IMR-90 (cell line): ENCODE data around the gene PID1. TPM values are rescaled to one million over a fixed set of nuclear protein-coding genes. Genes with fewer than 3 reads are reported as not detected.

ENCODE experiments used
- ATAC-seq: fragments of 200-7000 bp; cut with Tn5 transposase; 2 replicates; pipeline ENCODE4 v1.9.1; 2020; ENCODE audit warnings: low read depth, mild to moderate bottlenecking, moderate library complexity
- BruUV-seq: library from RNA; stranded (reverse); fragments of 400-500 nt; replicated peaks from 2 replicates; lab custom pipeline; 2021; lab: Mats Ljungman, UMichigan
- CTCF ChIA-PET: fragments of 300-600 bp; formaldehyde crosslinking; extraction: SDS; loops from one replicate; lab custom pipeline; 2021; ENCODE audit warnings: antibody characterized with exemption; lab: Yijun Ruan, JAX
- POLR2A ChIA-PET: fragments of 300-600 bp; sonication (Branson Sonifier 250); formaldehyde crosslinking; loops from one replicate; lab custom pipeline; 2022; ENCODE audit warnings: antibody characterized with exemption; ENCODE audit not compliant: unreplicated experiment; lab: Charles Lee
- DNase-seq: peaks from one replicate; pipeline ENCODE4 v3.0.0; 2013
- H2AFZ ChIP-seq: replicated peaks from 2 replicates; pipeline ENCODE3; 2013; ENCODE audit warnings: low read length, mild to moderate bottlenecking; ENCODE audit not compliant: poor library complexity
- H2AK5ac ChIP-seq: 2 replicates; pipeline ENCODE4 v1.6.1; 2013; ENCODE audit warnings: low read depth, low read length, inconsistent platforms
- H2AK9ac ChIP-seq: replicated peaks from 2 replicates; pipeline ENCODE3; 2013; ENCODE audit warnings: mild to moderate bottlenecking, low read depth, low read length, moderate library complexity; ENCODE audit not compliant: poor library complexity
- H2BK120ac ChIP-seq: 2 replicates; pipeline ENCODE4 v1.6.1; 2013; ENCODE audit warnings: low read depth, low read length, inconsistent platforms
- H2BK15ac ChIP-seq: 3 replicates; pipeline ENCODE4 v1.6.1; 2013; ENCODE audit warnings: low read depth, low read length, inconsistent platforms
- H2BK20ac ChIP-seq: 2 replicates; pipeline ENCODE4 v1.6.1; 2013; ENCODE audit warnings: low read depth, mild to moderate bottlenecking, inconsistent platforms, low read length, moderate library complexity
- H2BK5ac ChIP-seq: 2 replicates; pipeline ENCODE4 v1.6.1; 2013; ENCODE audit warnings: mild to moderate bottlenecking, low read depth, low read length, inconsistent platforms; ENCODE audit not compliant: poor library complexity, severe bottlenecking
- H3K14ac ChIP-seq: replicated peaks from 2 replicates; pipeline ENCODE4 v1.6.1; 2013; ENCODE audit warnings: low read depth, low read length, inconsistent platforms
- H3K18ac ChIP-seq: 2 replicates; pipeline ENCODE4 v1.6.1; 2013; ENCODE audit warnings: low read depth, low read length, control low read depth
- H3K23ac ChIP-seq: 2 replicates; pipeline ENCODE4 v1.6.1; 2013; ENCODE audit warnings: low read depth, low read length, inconsistent platforms
- H3K27ac ChIP-seq: 2 replicates; pipeline ENCODE4 v1.5.1; 2013; ENCODE audit warnings: mild to moderate bottlenecking, control low read depth, low read length; ENCODE audit not compliant: insufficient read depth
- H3K27me3 ChIP-seq: 2 replicates; pipeline ENCODE4 v1.6.1; 2013; ENCODE audit warnings: low read length; ENCODE audit not compliant: control insufficient read depth, insufficient read depth
- H3K36me3 ChIP-seq: 2 replicates; pipeline ENCODE4 v1.6.1; 2013; ENCODE audit warnings: low read length, mixed read lengths; ENCODE audit not compliant: control insufficient read depth, insufficient read depth
- H3K4ac ChIP-seq: 2 replicates; pipeline ENCODE4 v1.6.1; 2013; ENCODE audit warnings: low read depth, low read length, inconsistent platforms
- H3K4me1 ChIP-seq: 2 replicates; pipeline ENCODE4 v1.6.1; 2013; ENCODE audit warnings: low read length, mixed read lengths; ENCODE audit not compliant: control insufficient read depth, insufficient read depth
- H3K4me2 ChIP-seq: 2 replicates; pipeline ENCODE4 v1.6.1; 2013; ENCODE audit warnings: low read depth, mild to moderate bottlenecking, control low read depth, low read length, moderate library complexity
- H3K4me3 ChIP-seq: 2 replicates; pipeline ENCODE4 v1.5.1; 2013; ENCODE audit warnings: low read depth, mild to moderate bottlenecking, control low read depth, low read length, moderate library complexity; ENCODE audit not compliant: insufficient read depth
- H3K56ac ChIP-seq: 2 replicates; pipeline ENCODE4 v1.6.1; 2013; ENCODE audit warnings: low read length, inconsistent platforms; ENCODE audit not compliant: insufficient read depth; ENCODE audit errors: extremely low read depth
- H3K79me1 ChIP-seq, 2 experiments: 2 replicates each; pipeline ENCODE4 v1.6.1; 2013; ENCODE audit warnings: low read length in 2 of 2, inconsistent platforms in 1 of 2, low read depth in 1 of 2
- H3K9ac ChIP-seq: 2 replicates; pipeline ENCODE4 v1.6.1; 2013; ENCODE audit warnings: low read depth, low read length, control low read depth
- H3K9me1 ChIP-seq: 2 replicates; pipeline ENCODE4 v1.6.1; 2013; ENCODE audit warnings: low read length, inconsistent platforms; ENCODE audit not compliant: insufficient read depth
- H3K9me3 ChIP-seq: 2 replicates; pipeline ENCODE4 v1.6.1; 2013; ENCODE audit warnings: low read length; ENCODE audit not compliant: control insufficient read depth, insufficient read depth
- H4K20me1 ChIP-seq: 2 replicates; pipeline ENCODE4 v1.6.1; 2013; ENCODE audit warnings: low read length, inconsistent platforms; ENCODE audit not compliant: insufficient read depth
- H4K5ac ChIP-seq: 2 replicates; pipeline ENCODE4 v1.6.1; 2013; ENCODE audit warnings: mild to moderate bottlenecking, low read depth, low read length, control low read depth
- H4K8ac ChIP-seq, 2 experiments: 2 replicates each; pipeline ENCODE4 v1.6.1; 2013; ENCODE audit warnings: low read depth in 2 of 2, low read length in 2 of 2, control low read depth in 1 of 2, inconsistent platforms in 1 of 2
- H4K91ac ChIP-seq: 2 replicates; pipeline ENCODE4 v1.6.1; 2013; ENCODE audit warnings: low read depth, low read length, inconsistent platforms; ENCODE audit not compliant: insufficient read depth
- BHLHE40 ChIP-seq: fragments of 150-350 bp; IDR thresholded peaks from 2 replicates; pipeline ENCODE4 v1.6.1; 2016; ENCODE audit warnings: mild to moderate bottlenecking, low read depth, low read length
- CHD1 ChIP-seq: IDR thresholded peaks from 2 replicates; pipeline ENCODE4 v1.6.1; 2012; ENCODE audit warnings: low read depth, low read length, improper control_type of control experiment
- MAFK ChIP-seq: IDR thresholded peaks from 2 replicates; pipeline ENCODE4 v1.6.1; 2012; ENCODE audit warnings: low read depth, low read length, improper control_type of control experiment
- POLR2A ChIP-seq: IDR thresholded peaks from 2 replicates; pipeline ENCODE4 v1.6.1; 2012; ENCODE audit warnings: mild to moderate bottlenecking, low read depth, low read length
- RAD21 ChIP-seq: IDR thresholded peaks from 2 replicates; pipeline ENCODE4 v1.6.1; 2012; ENCODE audit warnings: low read length, improper control_type of control experiment
- RCOR1 ChIP-seq: IDR thresholded peaks from 2 replicates; pipeline ENCODE4 v1.6.1; 2012; ENCODE audit warnings: mild to moderate bottlenecking, low read length, improper control_type of control experiment; ENCODE audit not compliant: insufficient replicate concordance
- RFX5 ChIP-seq: IDR thresholded peaks from 2 replicates; pipeline ENCODE4 v1.8.0; 2012; ENCODE audit warnings: low read depth, mild to moderate bottlenecking, low read length, moderate library complexity
- SMC3 ChIP-seq: fragments of 150-350 bp; IDR thresholded peaks from 2 replicates; pipeline ENCODE4 v1.6.1; 2016; ENCODE audit warnings: low read depth, mild to moderate bottlenecking, antibody characterized with exemption, low read length, moderate library complexity
- WGBS, 2 experiments: methylation state at CpG; one replicate each; pipeline versions ENCODE4 v1.1.5 to v1.1.7; 2013; ENCODE audit warnings: missing lambda C conversion rate in 2 of 2; ENCODE audit not compliant: insufficient read length in 1 of 2; ENCODE audit errors: extremely low coverage in 2 of 2; 5-methylcytosine and 5-hydroxymethylcytosine counted together
- dilution Hi-C: fragments of 300-500 bp; cut with HindIII; formaldehyde crosslinking; loops from one replicate; pipeline ENCODE4 v1.14.3; 2018; ENCODE audit warnings: low sequenced_read_pairs; ENCODE audit not compliant: unreplicated experiment
- in situ Hi-C: fragments of 300-500 bp; cut with MboI; formaldehyde crosslinking; loops from 3 replicates; pipeline ENCODE4 v1.14.3; 2019; ENCODE audit warnings: low sequenced_read_pairs, inconsistent platforms, mixed read lengths
- intact Hi-C: fragments of 100-400 bp; cut with micrococcal nuclease; formaldehyde crosslinking; loops from 2 replicates; pipeline ENCODE4 v1.10.0; 2022
- polyA plus RNA-seq, 3 experiments: library from polyadenylated mRNA; depleted of rRNA; stranded (reverse); fragments of >200 nt; gene quantifications; 2 replicates each; pipeline ENCODE4 v1.2.3, GENCODE V29; 2012; ENCODE audit warnings: low replicate concordance in 1 of 3
- total RNA-seq: library from RNA; depleted of rRNA; stranded (reverse); fragments of >200 nt; gene quantifications from 2 replicates; pipeline ENCODE4 v1.2.3, GENCODE V29; 2012
- TF ChIP-seq, protein P1 (sequence below): conservative IDR thresholded peaks from 2 replicates; pipeline ENCODE4 v1.5.1; 2012; ENCODE audit warnings: mild to moderate bottlenecking, low read depth, low read length, improper control_type of control experiment

Gene PID1
- total and polyA plus RNA-seq, 2 of the 4 experiments (the other 2 are of a cell fraction) = 0.90 to 1.9 TPM

DNA sequence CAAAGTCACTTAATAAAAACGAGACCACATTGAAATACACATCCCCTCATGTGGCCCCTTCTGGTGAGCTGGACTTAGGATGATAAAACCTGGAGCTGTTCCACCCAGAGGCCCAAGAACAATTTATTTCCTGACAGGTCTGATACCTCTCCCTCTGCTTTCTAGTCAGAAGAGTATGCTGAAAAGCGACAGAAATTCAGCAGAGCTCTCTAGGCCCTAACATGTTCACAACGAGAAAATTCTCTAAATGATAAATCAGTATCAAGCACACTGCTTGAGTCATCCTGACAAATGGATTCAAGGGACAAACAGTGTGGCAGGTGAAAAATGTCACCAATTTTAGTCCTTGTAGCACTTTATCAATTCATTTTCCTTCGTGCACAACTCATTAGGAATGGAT is 233.5 kb downstream of the PID1 start:
- H3K14ac ChIP-seq = no peak overlapping the region
- dilution Hi-C loops (no loop called here), in situ Hi-C loops (no loop called here), intact Hi-C loops (no loop called here)
- no peak overlapping the region for H3K9ac ChIP-seq
- H2AK9ac ChIP-seq = no peak overlapping the region
- no peaks in the 10 kb centered on the region for H3K79me1 ChIP-seq
- H2BK20ac ChIP-seq = no peak overlapping the region
- no peak overlapping the region for H2BK120ac ChIP-seq
- H3K56ac ChIP-seq = no peak overlapping the region
- no peak overlapping the region for H3K27ac ChIP-seq
- H3K4me2 ChIP-seq = no peak overlapping the region
- H3K36me3 ChIP-seq = no peaks in the 10 kb centered on the region
- no peak overlapping the region for H4K8ac ChIP-seq
- H2BK5ac ChIP-seq = no peak overlapping the region
- no peak overlapping the region for H3K4ac ChIP-seq
- ATAC-seq (no peak), DNase-seq (no peak)
- POLR2A ChIA-PET = no interaction called here
- H4K5ac ChIP-seq = no peak overlapping the region
- no TSS peak for BruUV-seq
- H3K4me1 ChIP-seq = no peaks in the 10 kb centered on the region
- H3K18ac ChIP-seq = no peak overlapping the region
- H4K20me1 ChIP-seq = no peaks in the 10 kb centered on the region
- H3K23ac ChIP-seq = no peak overlapping the region
- H3K4me3 ChIP-seq = no peak overlapping the region
- no peak overlapping the region for H4K91ac ChIP-seq
- no peak overlapping the region for H2AFZ ChIP-seq
- no peak overlapping the region for H2BK15ac ChIP-seq
- H3K9me3 ChIP-seq = peaks cover 6% of the 10 kb centered on the region
- WGBS, 2 experiments = 20% methylated on average over 1 of the region's 4 CpGs; no CpG with 5 or more reads in 1 of the 2 experiments
- no peaks in the 10 kb centered on the region for H3K27me3 ChIP-seq
- H3K9me1 ChIP-seq = no peaks in the 10 kb centered on the region
- TF ChIP-seq MAFK (no peak), POLR2A (no peak), CHD1 (no peak), RFX5 (no peak), SMC3 (no peak), RAD21 (no peak), BHLHE40 (no peak), RCOR1 (no peak)
- TF ChIP-seq, protein P1, sequence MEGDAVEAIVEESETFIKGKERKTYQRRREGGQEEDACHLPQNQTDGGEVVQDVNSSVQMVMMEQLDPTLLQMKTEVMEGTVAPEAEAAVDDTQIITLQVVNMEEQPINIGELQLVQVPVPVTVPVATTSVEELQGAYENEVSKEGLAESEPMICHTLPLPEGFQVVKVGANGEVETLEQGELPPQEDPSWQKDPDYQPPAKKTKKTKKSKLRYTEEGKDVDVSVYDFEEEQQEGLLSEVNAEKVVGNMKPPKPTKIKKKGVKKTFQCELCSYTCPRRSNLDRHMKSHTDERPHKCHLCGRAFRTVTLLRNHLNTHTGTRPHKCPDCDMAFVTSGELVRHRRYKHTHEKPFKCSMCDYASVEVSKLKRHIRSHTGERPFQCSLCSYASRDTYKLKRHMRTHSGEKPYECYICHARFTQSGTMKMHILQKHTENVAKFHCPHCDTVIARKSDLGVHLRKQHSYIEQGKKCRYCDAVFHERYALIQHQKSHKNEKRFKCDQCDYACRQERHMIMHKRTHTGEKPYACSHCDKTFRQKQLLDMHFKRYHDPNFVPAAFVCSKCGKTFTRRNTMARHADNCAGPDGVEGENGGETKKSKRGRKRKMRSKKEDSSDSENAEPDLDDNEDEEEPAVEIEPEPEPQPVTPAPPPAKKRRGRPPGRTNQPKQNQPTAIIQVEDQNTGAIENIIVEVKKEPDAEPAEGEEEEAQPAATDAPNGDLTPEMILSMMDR = no peak
- no peak overlapping the region for H2AK5ac ChIP-seq
- CTCF ChIA-PET = no interaction called here
